Subcutaneous adipose tissue (tissue), 4 donors: ENCODE results near the gene ATCAY. TPM values are rescaled to one million over a fixed set of nuclear protein-coding genes. Genes with fewer than 3 reads are reported as not detected.

Experiments
- total RNA-seq, 4 donors: library from RNA; depleted of rRNA; stranded (reverse); fragments of >200 nt; gene quantifications; one replicate each; pipeline ENCODE4 v1.1.0, GENCODE V29; 2016
- TF ChIP-seq, protein P1 (sequence below): fragments of 450-650 bp; IDR thresholded peaks from one replicate; pipeline ENCODE4 v1.5.1; 2016; ENCODE audit warnings: low read depth, mild to moderate bottlenecking, control low read depth, antibody characterized with exemption, moderate library complexity

The ATCAY gene
- total RNA-seq, 4 donors from 2014 or later: not detected

DNA sequence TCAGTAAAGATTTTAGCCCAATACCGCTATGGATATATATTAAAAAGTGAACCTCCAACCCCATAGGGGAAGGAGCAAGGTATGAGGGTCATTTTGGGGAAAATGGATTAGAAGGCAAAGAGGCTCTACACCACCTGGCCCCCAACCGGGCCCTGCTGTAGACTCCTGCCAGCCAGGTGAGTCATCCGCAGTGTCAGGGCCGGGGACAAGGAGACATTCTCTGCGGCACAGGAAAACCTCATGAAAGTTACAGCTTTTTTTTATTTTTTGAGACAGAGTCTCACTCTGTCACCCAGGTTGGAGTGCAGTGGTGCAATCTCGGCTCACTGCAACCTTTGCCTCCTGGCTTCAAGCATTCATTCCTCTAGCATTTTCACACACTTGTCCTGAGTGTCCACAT is 43.6 kb upstream of the ATCAY start:
- TF ChIP-seq, protein P1, sequence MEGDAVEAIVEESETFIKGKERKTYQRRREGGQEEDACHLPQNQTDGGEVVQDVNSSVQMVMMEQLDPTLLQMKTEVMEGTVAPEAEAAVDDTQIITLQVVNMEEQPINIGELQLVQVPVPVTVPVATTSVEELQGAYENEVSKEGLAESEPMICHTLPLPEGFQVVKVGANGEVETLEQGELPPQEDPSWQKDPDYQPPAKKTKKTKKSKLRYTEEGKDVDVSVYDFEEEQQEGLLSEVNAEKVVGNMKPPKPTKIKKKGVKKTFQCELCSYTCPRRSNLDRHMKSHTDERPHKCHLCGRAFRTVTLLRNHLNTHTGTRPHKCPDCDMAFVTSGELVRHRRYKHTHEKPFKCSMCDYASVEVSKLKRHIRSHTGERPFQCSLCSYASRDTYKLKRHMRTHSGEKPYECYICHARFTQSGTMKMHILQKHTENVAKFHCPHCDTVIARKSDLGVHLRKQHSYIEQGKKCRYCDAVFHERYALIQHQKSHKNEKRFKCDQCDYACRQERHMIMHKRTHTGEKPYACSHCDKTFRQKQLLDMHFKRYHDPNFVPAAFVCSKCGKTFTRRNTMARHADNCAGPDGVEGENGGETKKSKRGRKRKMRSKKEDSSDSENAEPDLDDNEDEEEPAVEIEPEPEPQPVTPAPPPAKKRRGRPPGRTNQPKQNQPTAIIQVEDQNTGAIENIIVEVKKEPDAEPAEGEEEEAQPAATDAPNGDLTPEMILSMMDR: no peak

DNA sequence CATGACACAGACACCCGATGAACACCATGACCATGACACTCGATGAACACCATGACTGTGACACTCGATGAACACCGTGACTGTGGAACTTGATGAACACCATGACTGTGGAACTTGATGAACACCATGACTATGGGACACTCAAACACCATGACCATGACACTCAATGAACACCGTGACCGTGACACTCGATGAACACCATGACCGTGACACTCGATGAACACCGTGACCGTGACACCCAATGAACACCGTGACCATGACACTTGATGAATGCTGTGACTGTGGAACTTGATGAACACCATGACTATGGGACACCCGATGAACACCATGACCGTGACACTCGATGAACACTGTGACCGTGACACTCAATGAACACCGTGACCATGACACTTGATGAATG is 43.2 kb upstream of the ATCAY start:
- TF ChIP-seq, protein P1: no peak

DNA sequence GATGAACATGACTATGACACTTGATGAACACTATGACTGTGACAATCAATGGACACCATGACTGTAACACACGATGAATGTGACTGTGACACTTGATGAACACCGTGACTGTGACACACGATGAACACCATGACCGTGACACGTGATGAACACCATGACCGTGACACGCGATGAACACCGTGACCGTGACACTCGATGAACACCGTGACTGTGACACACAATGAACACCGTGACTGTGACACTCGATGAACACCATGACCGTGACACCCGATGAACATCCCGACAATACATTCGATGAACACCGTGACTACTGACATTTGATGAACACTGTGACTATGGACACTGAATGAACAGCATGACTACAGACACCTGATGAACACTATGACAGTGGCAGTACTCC is 42.6 kb upstream of the ATCAY start:
- TF ChIP-seq, protein P1: no peak

DNA sequence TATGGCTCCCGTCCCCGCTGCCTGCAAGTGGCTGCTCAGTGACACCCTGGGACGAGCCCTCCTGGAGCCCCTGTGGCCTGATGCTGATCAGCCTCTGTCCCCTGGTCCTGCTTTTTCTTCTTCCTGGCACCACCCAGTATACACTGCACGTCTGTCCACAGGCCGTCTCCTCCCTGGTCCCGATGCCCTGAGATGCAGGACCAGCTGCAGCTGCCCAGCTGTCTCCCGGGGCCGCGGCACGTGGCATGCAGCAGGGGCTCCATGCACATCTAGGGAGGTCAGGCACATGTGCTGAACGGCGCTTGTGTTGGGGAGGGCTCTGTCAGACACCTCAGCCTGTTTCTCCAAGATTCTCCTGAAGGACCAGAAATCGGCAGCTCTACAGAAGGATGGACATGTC is 41.8 kb upstream of the ATCAY start:
- TF ChIP-seq, protein P1: no peak

DNA sequence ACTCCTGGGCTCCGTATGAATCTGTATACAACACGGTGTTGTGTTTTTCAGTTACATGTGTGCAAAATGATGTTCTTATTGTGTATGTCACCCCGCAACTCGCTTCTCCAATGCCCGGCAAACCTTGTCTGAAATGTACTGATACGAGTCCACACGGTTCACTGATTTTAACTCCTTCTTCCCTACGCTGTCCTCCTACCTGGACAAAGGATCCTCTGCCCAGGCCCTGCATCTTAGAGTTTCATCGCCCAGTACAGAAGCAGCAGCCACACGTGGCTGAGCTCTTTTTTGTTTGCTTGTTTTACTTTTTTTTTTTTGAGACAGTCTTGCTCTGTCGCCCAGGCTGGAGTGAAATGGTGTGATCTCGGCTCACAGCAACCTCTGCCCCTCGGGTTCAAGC is 40.5 kb upstream of the ATCAY start:
- TF ChIP-seq, protein P1: no peak

DNA sequence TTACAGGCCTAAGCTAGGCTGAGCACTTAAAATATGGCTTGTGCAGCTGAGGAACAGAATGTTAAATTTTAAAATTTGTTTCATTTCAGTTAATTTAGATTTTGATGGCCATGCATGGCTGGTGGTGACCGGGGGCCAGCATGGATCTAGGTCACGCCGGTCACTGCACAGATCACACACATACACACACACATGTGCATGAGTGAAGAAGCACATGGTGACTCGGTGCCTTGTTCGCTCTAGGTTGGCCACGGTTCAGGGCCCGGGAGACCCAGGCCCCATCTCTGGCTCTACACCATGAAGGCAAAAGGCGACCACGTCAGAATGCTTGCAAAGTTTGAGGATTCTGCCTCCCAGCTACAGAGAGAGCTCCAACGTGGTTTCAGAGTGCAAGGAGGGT is 39.7 kb upstream of the ATCAY start:
- TF ChIP-seq, protein P1: no peak

DNA sequence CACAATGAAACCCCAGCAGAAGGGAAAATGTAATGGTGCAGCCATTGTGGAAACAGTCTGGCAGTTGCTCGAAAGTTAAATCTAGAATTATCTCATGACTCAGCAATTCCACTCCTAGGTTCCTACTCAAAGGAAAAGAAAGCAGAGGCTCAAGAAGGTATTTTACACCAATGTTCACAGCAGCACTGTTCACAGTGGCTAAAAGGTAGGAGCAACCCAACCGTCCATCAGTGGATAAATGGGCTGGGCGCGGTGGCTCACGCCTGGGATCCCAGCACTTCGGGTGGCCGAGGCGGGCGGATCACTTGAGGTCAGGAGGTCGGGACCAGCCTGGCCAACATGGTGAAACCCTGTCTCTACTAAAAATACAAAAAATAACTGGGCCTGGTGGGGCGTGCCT is 37.5 kb upstream of the ATCAY start:
- TF ChIP-seq, protein P1: no peak

DNA sequence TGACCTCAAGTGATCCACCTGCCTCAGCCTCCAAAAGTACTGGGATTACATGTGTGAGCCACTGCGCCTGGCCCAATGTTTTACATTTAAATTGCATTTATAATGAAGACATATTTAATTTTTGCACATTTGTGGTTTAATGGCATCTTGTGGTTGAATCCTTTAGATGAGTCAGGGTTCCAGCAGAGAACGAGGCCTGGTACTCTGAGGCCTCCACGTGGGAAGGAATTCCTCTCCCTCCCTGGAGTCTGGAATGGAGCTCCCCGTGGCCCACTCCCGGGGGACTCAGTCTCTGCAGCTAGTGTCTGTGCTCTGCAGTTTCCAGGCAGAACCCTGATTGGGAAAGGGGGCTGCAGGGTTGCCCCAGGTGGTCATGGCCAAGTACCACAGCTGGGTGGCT is 35.9 kb upstream of the ATCAY start:
- TF ChIP-seq, protein P1: no peak
